ENCODE measurements around the gene DSG2.

GRCh38 chr18:31516437-31516836 is 18.5 kb downstream of the DSG2 start:
- no peak for TF ChIP-seq CTCF (IDR thresholded peaks at IDR 0.05)
- no peak for TF ChIP-seq POLR2A (IDR thresholded peaks at IDR 0.05)
